Ecto neural progenitor cell (in vitro differentiated cells): ENCODE measurements around the gene SORCS2.

Experiments
- DNase-seq: peaks from one replicate; pipeline ENCODE4 v3.0.0-alpha.2; 2018; ENCODE audit warnings: low spot score

SORCS2 gene

GRCh38 chr4:7244751-7245320 is 52.5 kb downstream of the SORCS2 start:
- DNase-seq: no peak

- DNase-seq: no peak
Measured at GRCh38 chr4:7247521-7247920, 55.2 kb downstream of the SORCS2 start.

- no peak for DNase-seq
Measured at GRCh38 chr4:7247946-7248345, 55.6 kb downstream of the SORCS2 start.

- no peak for DNase-seq
Measured at GRCh38 chr4:7248857-7249256, 56.5 kb downstream of the SORCS2 start.

- no peak for DNase-seq
Measured at GRCh38 chr4:7251321-7251720, 59.0 kb downstream of the SORCS2 start.

- DNase-seq: no peak
Measured at GRCh38 chr4:7252051-7252450, 59.7 kb downstream of the SORCS2 start.

- no peak for DNase-seq
Measured at GRCh38 chr4:7252510-7253340, 60.4 kb downstream of the SORCS2 start.

GRCh38 chr4:7253341-7253700 is 61.0 kb downstream of the SORCS2 start:
- DNase-seq: no peak

- DNase-seq: no peak
Measured at GRCh38 chr4:7253837-7254236, 61.5 kb downstream of the SORCS2 start.

- no peak for DNase-seq
Measured at GRCh38 chr4:7254736-7255487, 62.6 kb downstream of the SORCS2 start.

- DNase-seq: no peak
Measured at GRCh38 chr4:7255488-7255881, 63.1 kb downstream of the SORCS2 start.

GRCh38 chr4:7255996-7256395 is 63.7 kb downstream of the SORCS2 start:
- DNase-seq: no peak

GRCh38 chr4:7256984-7257810 is 64.9 kb downstream of the SORCS2 start:
- DNase-seq: no peak

GRCh38 chr4:7259039-7259438 is 66.7 kb downstream of the SORCS2 start:
- no peak for DNase-seq

- no peak for DNase-seq
Measured at GRCh38 chr4:7260569-7260968, 68.2 kb downstream of the SORCS2 start.

GRCh38 chr4:7261087-7261486 is 68.7 kb downstream of the SORCS2 start:
- DNase-seq: no peak

- DNase-seq: no peak
Measured at GRCh38 chr4:7261536-7261935, 69.2 kb downstream of the SORCS2 start.

GRCh38 chr4:7262134-7262533 is 69.8 kb downstream of the SORCS2 start:
- no peak for DNase-seq

- no peak for DNase-seq
Measured at GRCh38 chr4:7263166-7263565, 70.8 kb downstream of the SORCS2 start.

GRCh38 chr4:7264694-7265093 is 72.4 kb downstream of the SORCS2 start:
- no peak for DNase-seq

- no peak for DNase-seq
Measured at GRCh38 chr4:7266525-7267292, 74.4 kb downstream of the SORCS2 start.

- DNase-seq: no peak
Measured at GRCh38 chr4:7267829-7268228, 75.5 kb downstream of the SORCS2 start.
